Body of pancreas (tissue), 4 donors: ENCODE results near the gene MESD.

ENCODE experiments used
- CTCF ChIP-seq, 7 experiments: fragments of 450-650 bp in 4 of 7; fragments of 200-600 bp in 3 of 7; sonication (generic) in 3 of 7; IDR thresholded peaks; one replicate each; pipeline ENCODE4 v1.5.1; 2016 to 2019; ENCODE audit warnings: antibody characterized with exemption in 7 of 7
- POLR2A ChIP-seq, 3 donors: fragments of 450-650 bp; IDR thresholded peaks; one replicate each; pipeline ENCODE4 v1.6.1; 2016; ENCODE audit warnings: antibody characterized with exemption in 3 of 3, mild to moderate bottlenecking in 2 of 3

- TF ChIP-seq CTCF (IDR thresholded peaks at IDR 0.05) (no peak), POLR2A (IDR thresholded peaks at IDR 0.05) (no peak)
Measured at GRCh38 chr15:80978685-80979329, 10.8 kb downstream of the MESD start.
